GM19452 (cell line): Measurements from ENCODE around the gene KCNAB1.
"Not testable (repeated sequence)": the region's sequence is repeated elsewhere in the genome, so short reads cannot be mapped to it uniquely, and the experiment has no call there.

Experiments used
- ATAC-seq: cut with Tn5 transposase; IDR thresholded peaks from one replicate; pipeline ENCODE4 v1.9.1; 2021; ENCODE audit not compliant: unreplicated experiment

KCNAB1 gene

GRCh38 chr3:156259896-156260295 is 139.5 kb downstream of the KCNAB1 start:
- no peak for ATAC-seq

GRCh38 chr3:156260331-156260730 is 140.0 kb downstream of the KCNAB1 start:
- ATAC-seq: no peak

GRCh38 chr3:156264771-156265170 is 144.4 kb downstream of the KCNAB1 start:
- no peak for ATAC-seq

- ATAC-seq: no peak
These were observed 151.1 kb downstream of the KCNAB1 start for GRCh38 chr3:156271508-156271907.

DNA sequence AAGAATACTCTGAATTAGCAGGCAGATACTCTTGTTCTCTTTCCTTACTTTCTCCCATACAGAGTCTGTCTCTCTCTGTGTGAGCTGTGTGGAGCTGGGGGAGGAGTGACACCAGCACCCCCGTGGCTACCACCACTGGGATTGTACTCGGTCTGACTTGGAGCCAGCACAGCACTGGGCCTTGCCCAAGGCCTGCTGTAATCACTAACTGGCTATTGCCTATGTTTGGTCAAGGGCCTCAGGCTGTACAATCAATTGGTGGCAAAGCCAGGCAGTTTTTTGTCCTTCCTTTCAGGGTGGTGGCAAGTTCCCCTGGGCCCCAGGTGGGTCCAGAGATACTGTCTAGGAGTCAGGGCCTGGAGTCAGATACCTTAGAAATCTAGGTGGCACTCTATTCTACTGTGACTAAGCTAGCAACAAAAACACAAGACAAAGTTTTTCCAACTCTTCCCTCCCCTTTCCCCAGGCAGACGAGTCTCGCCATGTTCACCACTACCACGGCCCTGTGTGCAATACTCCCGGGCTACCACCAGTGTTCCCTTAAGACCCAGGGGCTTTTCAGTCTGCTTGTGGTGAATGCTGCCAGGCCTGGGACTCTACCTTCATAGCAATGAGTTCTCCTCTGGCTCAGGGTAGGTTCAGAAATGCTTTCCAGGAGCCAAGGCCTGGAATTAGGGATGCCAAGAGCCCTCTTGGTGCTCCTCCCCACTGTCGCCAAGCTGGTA is 151.8 kb downstream of the KCNAB1 start:
- no peak for ATAC-seq

DNA sequence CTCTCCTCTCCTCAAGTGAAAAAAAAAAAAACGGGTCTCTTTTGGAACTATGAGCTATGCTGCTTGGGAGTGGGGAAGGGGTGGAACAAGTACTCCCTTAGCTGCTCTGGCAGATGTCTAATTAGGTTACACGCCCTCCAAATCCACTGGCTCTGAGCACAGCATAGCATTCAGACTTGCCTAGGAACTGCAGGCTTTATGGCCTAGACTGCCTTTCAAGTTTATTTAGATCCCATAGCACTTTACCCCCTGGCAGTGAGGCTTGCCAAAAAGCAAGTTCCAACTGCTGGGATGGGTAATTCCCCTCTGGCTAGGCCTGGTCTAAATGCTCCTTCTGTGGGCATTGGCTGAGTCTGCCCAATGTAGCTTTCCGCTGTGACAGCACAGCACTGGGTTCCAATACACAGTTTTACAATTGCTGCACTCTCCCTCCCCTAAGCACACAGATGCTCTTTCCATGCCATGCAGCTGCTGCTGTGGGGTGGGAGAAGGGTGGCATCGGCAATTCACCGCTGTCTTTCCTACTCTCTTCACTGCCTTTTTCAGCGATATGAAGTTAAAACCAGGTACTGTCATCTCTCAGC is 152.8 kb downstream of the KCNAB1 start:
- ATAC-seq: no peak

- no peak for ATAC-seq
These were observed 154.4 kb downstream of the KCNAB1 start for GRCh38 chr3:156274791-156275190.

DNA sequence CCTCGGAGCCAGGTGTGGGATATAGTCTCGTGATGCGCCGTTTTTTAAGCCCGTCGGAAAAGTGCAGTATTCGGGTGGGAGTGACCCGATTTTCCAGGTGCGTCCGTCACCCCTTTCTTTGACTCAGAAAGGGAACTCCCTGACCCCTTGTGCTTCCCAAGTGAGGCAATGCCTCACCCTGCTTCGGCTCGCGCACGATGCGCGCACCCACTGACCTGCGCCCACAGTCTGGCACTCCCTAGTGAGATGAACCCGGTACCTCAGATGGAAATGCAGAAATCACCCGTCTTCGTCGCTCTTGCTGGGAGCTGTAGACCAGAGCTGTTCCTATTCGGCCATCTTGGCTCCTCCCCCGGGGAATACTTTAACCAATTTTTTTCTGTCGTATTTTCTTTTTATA is 164.3 kb downstream of the KCNAB1 start:
- ATAC-seq: not testable (repeated sequence)

- ATAC-seq: no peak
These were observed 165.2 kb downstream of the KCNAB1 start for GRCh38 chr3:156285626-156286025.

DNA sequence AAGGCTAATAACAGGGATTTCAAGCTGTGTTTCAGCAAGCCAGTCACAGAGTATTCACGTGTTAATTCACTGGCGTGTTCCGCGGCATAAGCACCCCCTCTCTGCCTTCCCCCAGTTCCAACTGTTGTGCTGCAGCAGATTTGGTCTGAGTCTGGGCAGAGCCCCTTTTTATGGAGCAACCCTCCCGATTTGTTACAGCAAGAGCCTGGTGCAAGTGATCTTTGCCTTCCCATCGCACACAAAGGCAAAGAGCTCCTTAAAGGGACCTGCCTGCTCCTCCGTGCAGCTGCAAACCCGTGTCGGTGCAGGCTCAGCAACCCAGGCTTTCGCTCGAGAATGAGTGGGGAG is 170.5 kb downstream of the KCNAB1 start:
- no peak for ATAC-seq

- ATAC-seq: no peak
These were observed 171.1 kb downstream of the KCNAB1 start for GRCh38 chr3:156291272-156292123.

- no peak for ATAC-seq
These were observed 173.2 kb downstream of the KCNAB1 start for GRCh38 chr3:156293566-156293965.

GRCh38 chr3:156297582-156297981 is 177.2 kb downstream of the KCNAB1 start:
- ATAC-seq: no peak

DNA sequence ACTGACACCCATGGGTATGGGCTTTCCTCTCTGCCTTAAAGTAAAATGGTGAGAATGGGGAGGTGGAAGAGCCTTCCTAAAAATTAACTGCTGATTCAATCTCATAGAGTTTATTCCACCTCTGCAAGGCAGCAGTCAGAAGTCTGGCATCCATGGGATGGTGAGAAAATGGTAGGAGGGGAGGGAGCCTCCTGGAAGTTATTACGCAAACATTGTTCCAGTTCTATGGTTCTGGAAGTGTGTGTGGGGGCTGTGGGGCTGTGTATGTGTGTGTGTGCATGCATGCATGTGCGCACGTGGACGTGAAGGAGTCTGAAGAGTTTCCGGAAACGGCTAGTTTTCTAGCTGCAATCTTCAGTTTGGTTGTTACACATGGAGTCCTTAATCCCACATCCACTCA is 177.6 kb downstream of the KCNAB1 start:
- no peak for ATAC-seq

- no peak for ATAC-seq
These were observed 178.6 kb downstream of the KCNAB1 start for GRCh38 chr3:156298938-156299337.

- no peak for ATAC-seq
These were observed 179.2 kb downstream of the KCNAB1 start for GRCh38 chr3:156299569-156299968.

- no peak for ATAC-seq
These were observed 180.0 kb downstream of the KCNAB1 start for GRCh38 chr3:156300371-156300770.

GRCh38 chr3:156300929-156301840 is 180.8 kb downstream of the KCNAB1 start:
- ATAC-seq: no peak

- ATAC-seq: no peak
These were observed 182.8 kb downstream of the KCNAB1 start for GRCh38 chr3:156303001-156303707.

- no peak for ATAC-seq
These were observed 184.0 kb downstream of the KCNAB1 start for GRCh38 chr3:156304406-156304805.
